Measurements from ENCODE around the gene PER2. TPM values are rescaled to one million over a fixed set of nuclear protein-coding genes. Genes with fewer than 3 reads are reported as not detected.

PER2 gene
- total RNA-seq, 1 donor from 2014 or later: 3.7 TPM

DNA sequence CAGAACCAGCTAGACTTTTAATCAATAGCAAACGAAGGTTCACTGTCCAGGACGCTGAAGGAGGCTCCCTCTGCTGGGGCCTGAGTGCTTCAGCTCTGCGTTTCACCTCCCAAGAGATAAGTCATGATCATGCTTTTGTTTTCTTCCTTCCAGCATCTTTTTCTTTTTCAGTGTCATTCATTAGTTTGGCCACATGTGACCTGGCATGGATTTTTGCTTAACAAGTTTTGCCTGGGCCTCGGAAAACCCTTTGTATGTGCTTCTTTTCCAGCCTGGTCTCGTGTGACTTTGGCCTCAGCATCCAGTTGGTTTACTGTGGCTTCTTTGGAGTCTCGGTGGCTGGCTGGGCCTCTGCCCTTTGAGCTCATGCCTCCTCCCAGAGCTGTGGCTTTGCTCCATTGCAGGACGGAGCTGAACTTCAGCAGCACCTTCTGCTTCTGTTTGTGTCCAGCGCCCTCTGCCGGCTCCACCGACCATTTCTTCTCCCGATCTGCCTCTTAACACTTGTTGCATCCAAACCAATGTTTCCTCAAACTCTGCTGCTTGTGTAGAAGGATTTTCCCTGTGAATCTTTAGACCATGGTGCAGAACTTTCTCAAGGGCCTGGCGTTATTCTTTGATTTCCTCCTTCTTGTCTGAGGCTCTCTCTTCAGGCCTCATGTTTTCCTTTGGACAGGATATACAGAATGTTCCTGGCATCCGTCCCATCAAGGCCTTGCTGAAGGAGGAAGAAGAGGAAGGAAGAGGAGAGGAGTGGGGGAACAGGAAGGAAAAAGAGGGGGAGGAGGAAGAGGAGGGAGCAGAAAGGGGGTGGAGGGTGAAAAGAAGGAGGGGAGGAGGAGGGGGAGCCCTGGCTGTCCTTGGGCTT, 25.0 kb downstream of the PER2 start:
- Mint-ChIP-seq H3K9me3 (ENCODE audit: unreplicated experiment) (no peaks in the 10 kb centered on the region), H3K4me1 (ENCODE audit: unreplicated experiment) (peaks cover 9% of the 10 kb centered on the region), H3K4me3 (ENCODE audit: unreplicated experiment) (no peak overlapping the region), H3K36me3 (ENCODE audit: unreplicated experiment) (peaks cover 4% of the 10 kb centered on the region), H3K27me3 (ENCODE audit: unreplicated experiment) (no peaks in the 10 kb centered on the region), H3K27ac (ENCODE audit: unreplicated experiment) (peak overlapping the region; percentile 69)
- DNase-seq (ENCODE audit: extremely low spot score, unreplicated experiment): peak; percentile 95
- TF ChIP-seq, protein P1, sequence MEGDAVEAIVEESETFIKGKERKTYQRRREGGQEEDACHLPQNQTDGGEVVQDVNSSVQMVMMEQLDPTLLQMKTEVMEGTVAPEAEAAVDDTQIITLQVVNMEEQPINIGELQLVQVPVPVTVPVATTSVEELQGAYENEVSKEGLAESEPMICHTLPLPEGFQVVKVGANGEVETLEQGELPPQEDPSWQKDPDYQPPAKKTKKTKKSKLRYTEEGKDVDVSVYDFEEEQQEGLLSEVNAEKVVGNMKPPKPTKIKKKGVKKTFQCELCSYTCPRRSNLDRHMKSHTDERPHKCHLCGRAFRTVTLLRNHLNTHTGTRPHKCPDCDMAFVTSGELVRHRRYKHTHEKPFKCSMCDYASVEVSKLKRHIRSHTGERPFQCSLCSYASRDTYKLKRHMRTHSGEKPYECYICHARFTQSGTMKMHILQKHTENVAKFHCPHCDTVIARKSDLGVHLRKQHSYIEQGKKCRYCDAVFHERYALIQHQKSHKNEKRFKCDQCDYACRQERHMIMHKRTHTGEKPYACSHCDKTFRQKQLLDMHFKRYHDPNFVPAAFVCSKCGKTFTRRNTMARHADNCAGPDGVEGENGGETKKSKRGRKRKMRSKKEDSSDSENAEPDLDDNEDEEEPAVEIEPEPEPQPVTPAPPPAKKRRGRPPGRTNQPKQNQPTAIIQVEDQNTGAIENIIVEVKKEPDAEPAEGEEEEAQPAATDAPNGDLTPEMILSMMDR (IDR thresholded peaks at IDR 0.05): peak; percentile 91

- Mint-ChIP-seq H3K9me3 (ENCODE audit: unreplicated experiment) (no peaks in the 10 kb centered on the region), H3K27me3 (ENCODE audit: unreplicated experiment) (no peaks in the 10 kb centered on the region), H3K27ac (ENCODE audit: unreplicated experiment) (no peak overlapping the region), H3K4me3 (ENCODE audit: unreplicated experiment) (no peak overlapping the region), H3K4me1 (ENCODE audit: unreplicated experiment) (peaks cover 9% of the 10 kb centered on the region), H3K36me3 (ENCODE audit: unreplicated experiment) (peaks cover 3% of the 10 kb centered on the region)
- DNase-seq (ENCODE audit: extremely low spot score, unreplicated experiment): no peak
- TF ChIP-seq, protein P1 (IDR thresholded peaks at IDR 0.05): no peak
Measured at GRCh38 chr2:238262496-238263122, 25.8 kb downstream of the PER2 start.

- peaks cover 1% of the 10 kb centered on the region for H3K36me3 Mint-ChIP-seq (ENCODE audit: unreplicated experiment)
- peaks cover 9% of the 10 kb centered on the region for H3K4me1 Mint-ChIP-seq (ENCODE audit: unreplicated experiment)
- no peaks in the 10 kb centered on the region for H3K27me3 Mint-ChIP-seq (ENCODE audit: unreplicated experiment)
- H3K9me3 Mint-ChIP-seq (ENCODE audit: unreplicated experiment): no peaks in the 10 kb centered on the region
- TF ChIP-seq, protein P1 (IDR thresholded peaks at IDR 0.05): no peak
- H3K27ac Mint-ChIP-seq (ENCODE audit: unreplicated experiment): no peak overlapping the region
- no peak for DNase-seq (ENCODE audit: extremely low spot score, unreplicated experiment)
- H3K4me3 Mint-ChIP-seq (ENCODE audit: unreplicated experiment): no peak overlapping the region
Measured at GRCh38 chr2:238261718-238262375, 26.6 kb downstream of the PER2 start.

DNA sequence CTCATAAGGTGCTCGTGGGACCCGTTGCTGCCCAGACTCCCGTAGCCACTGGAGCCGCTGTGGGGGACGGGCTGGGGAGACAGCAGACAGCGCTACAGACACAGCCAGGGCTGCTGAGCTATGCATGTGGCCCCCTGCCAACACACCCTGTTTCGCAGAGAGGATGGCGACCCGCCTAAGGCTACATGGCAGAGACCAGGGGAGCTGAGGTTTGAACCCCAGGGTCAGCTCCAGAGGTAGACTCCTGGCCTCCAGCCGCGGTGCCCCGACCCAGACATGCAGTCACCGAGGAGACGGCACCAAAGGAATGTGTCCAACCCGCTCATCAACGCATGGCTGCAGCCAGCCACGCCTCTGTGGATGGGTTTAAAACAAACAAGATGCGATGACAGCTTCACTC, 27.5 kb downstream of the PER2 start:
- Mint-ChIP-seq H3K4me3 (ENCODE audit: unreplicated experiment) (no peak overlapping the region), H3K36me3 (ENCODE audit: unreplicated experiment) (peaks cover 2% of the 10 kb centered on the region), H3K27me3 (ENCODE audit: unreplicated experiment) (no peaks in the 10 kb centered on the region), H3K9me3 (ENCODE audit: unreplicated experiment) (no peaks in the 10 kb centered on the region), H3K4me1 (ENCODE audit: unreplicated experiment) (peaks cover 9% of the 10 kb centered on the region), H3K27ac (ENCODE audit: unreplicated experiment) (no peak overlapping the region)
- TF ChIP-seq, protein P1 (IDR thresholded peaks at IDR 0.05): no peak
- no peak for DNase-seq (ENCODE audit: extremely low spot score, unreplicated experiment)
